ENCODE data around the gene STXBP6. TPM values are rescaled to one million over a fixed set of nuclear protein-coding genes. Genes with fewer than 3 reads are reported as not detected.

Gene STXBP6
- total RNA-seq, 1 donor from 2014 or later = 11.0 TPM

DNA sequence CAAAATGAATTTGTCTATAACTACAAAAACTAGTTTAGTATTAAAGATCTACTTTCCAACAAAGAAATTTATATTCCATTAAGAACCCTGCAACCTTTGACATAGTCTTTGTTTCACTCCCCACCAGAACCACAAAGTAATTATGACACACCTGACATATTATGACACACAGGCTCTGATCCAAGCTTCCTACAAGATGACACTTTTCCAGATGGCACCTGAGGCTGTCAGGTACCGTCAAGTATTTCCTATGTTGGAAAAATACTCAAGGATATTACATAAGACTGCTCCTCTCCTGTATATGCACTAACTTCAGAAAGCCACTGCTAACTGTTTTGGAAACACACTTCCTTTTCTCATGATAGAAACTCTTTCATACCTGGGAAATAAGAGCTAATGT lies 38.9 kb downstream of the STXBP6 start:
- no peaks in the 10 kb centered on the region for H3K79me2 ChIP-seq (ENCODE audit: low read depth)
- no peaks in the 10 kb centered on the region for H3F3A ChIP-seq (ENCODE audit: low read depth)
- H2AFZ ChIP-seq (replicated peaks) = no peak overlapping the region
- H3K4me1 ChIP-seq = no peaks in the 10 kb centered on the region
- Mint-ChIP-seq H3K4me1 (peaks cover 22% of the 10 kb centered on the region), H3K27me3 (ENCODE audit: insufficient read depth, low read depth) (no peaks in the 10 kb centered on the region), H3K4me3 (no peak overlapping the region), H3K36me3 (no peaks in the 10 kb centered on the region), H3K9me3 (no peaks in the 10 kb centered on the region), H3K27ac (no peak overlapping the region)
- no peaks in the 10 kb centered on the region for H3K36me3 ChIP-seq
- no peak overlapping the region for H3K4me2 ChIP-seq
- no peaks in the 10 kb centered on the region for H4K20me1 ChIP-seq (ENCODE audit: low read depth)
- H3K4me3 ChIP-seq = no peak overlapping the region
- DNase-seq (ENCODE audit: low spot score) = no peak
- no peak overlapping the region for H3K9ac ChIP-seq
- no peak for TF ChIP-seq EZH2 (IDR thresholded peaks at IDR 0.05)
- no peak for TF ChIP-seq CTCF (IDR thresholded peaks at IDR 0.05)
- H3K9me3 ChIP-seq (ENCODE audit: low read depth) = no peaks in the 10 kb centered on the region
- no peaks in the 10 kb centered on the region for H3K27me3 ChIP-seq
- no peak overlapping the region for H3K27ac ChIP-seq

DNA sequence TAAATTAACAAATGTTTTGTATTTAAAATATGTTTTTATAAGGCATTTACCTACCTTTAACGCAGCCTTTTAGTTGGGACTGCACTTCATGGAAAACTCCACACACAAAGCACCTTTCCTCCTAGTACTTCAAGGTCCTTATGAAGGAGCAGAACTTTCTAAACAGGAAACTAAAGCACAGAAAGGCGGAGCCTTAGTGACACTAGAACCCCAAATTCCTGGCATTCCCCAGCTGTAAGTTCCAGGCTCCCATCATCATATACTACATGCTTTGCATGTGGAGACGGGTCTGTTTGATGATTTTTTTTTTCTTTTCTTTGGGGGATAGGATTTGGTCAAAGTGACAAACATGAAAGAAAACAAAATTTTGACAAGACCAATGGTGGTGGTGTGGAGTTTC lies 39.5 kb downstream of the STXBP6 start:
- H3K9me3 ChIP-seq (ENCODE audit: low read depth) = no peaks in the 10 kb centered on the region
- no peak for DNase-seq (ENCODE audit: low spot score)
- no peaks in the 10 kb centered on the region for H3K4me1 ChIP-seq
- no peak overlapping the region for H3K4me3 ChIP-seq
- Mint-ChIP-seq H3K27me3 (ENCODE audit: insufficient read depth, low read depth) (no peaks in the 10 kb centered on the region), H3K36me3 (no peaks in the 10 kb centered on the region), H3K27ac (peak overlapping the region; percentile 76), H3K4me3 (no peak overlapping the region), H3K4me1 (peaks cover 22% of the 10 kb centered on the region), H3K9me3 (no peaks in the 10 kb centered on the region)
- no peaks in the 10 kb centered on the region for H3F3A ChIP-seq (ENCODE audit: low read depth)
- H3K36me3 ChIP-seq = no peaks in the 10 kb centered on the region
- TF ChIP-seq CTCF (IDR thresholded peaks at IDR 0.05) = no peak
- no peak for TF ChIP-seq EZH2phosphoT487 (IDR thresholded peaks at IDR 0.05)
- no peak for TF ChIP-seq EZH2 (IDR thresholded peaks at IDR 0.05)
- no peaks in the 10 kb centered on the region for H4K20me1 ChIP-seq (ENCODE audit: low read depth)
- no peaks in the 10 kb centered on the region for H3K79me2 ChIP-seq (ENCODE audit: low read depth)
- H3K27me3 ChIP-seq = no peaks in the 10 kb centered on the region
- no peak overlapping the region for H3K27ac ChIP-seq
- no peak overlapping the region for H2AFZ ChIP-seq (replicated peaks)
- H3K4me2 ChIP-seq = no peak overlapping the region
- H3K9ac ChIP-seq = no peak overlapping the region

- H4K20me1 ChIP-seq (ENCODE audit: low read depth) = no peaks in the 10 kb centered on the region
- no peaks in the 10 kb centered on the region for H3K36me3 ChIP-seq
- Mint-ChIP-seq H3K36me3 (no peaks in the 10 kb centered on the region), H3K27me3 (ENCODE audit: insufficient read depth, low read depth) (no peaks in the 10 kb centered on the region), H3K9me3 (no peaks in the 10 kb centered on the region), H3K4me1 (peaks cover 22% of the 10 kb centered on the region), H3K4me3 (no peak overlapping the region), H3K27ac (peak overlapping the region; percentile 62)
- no peaks in the 10 kb centered on the region for H3K27me3 ChIP-seq
- H2AFZ ChIP-seq (replicated peaks) = peak overlapping the region; percentile 7
- no peak overlapping the region for H3K27ac ChIP-seq
- no peaks in the 10 kb centered on the region for H3K9me3 ChIP-seq (ENCODE audit: low read depth)
- no peak for TF ChIP-seq CTCF (IDR thresholded peaks at IDR 0.05)
- no peak for TF ChIP-seq EZH2 (IDR thresholded peaks at IDR 0.05)
- no peak for TF ChIP-seq EZH2phosphoT487 (IDR thresholded peaks at IDR 0.05)
- H3K4me1 ChIP-seq = no peaks in the 10 kb centered on the region
- H3K4me2 ChIP-seq = no peak overlapping the region
- no peak overlapping the region for H3K4me3 ChIP-seq
- DNase-seq (ENCODE audit: low spot score) = peak; percentile 6
- no peak overlapping the region for H3K9ac ChIP-seq
- H3F3A ChIP-seq (ENCODE audit: low read depth) = no peaks in the 10 kb centered on the region
- no peaks in the 10 kb centered on the region for H3K79me2 ChIP-seq (ENCODE audit: low read depth)
Measured at GRCh38 chr14:25009891-25010290, 40.1 kb downstream of the STXBP6 start.

DNA sequence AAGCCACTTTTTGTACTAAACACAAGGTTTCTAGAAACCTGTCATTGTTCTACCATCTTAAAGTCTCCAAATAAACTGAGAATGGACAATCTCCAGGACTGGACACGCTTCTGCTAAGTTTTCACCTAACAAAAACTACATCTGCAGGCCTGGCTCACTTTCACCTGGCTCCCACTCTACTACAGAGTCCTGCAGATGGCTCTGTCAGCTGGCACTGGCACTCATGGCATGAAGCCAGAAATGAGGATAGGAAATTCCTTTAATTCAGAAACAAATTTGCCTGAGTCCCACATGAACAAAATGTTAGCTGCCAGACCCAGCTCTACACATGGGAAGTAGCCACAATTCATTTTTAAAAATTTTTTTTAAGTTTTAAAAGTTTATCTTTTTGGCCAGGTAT lies 42.1 kb downstream of the STXBP6 start:
- no peaks in the 10 kb centered on the region for H4K20me1 ChIP-seq (ENCODE audit: low read depth)
- no peak overlapping the region for H3K4me2 ChIP-seq
- H3K27ac ChIP-seq = no peak overlapping the region
- H3K79me2 ChIP-seq (ENCODE audit: low read depth) = no peaks in the 10 kb centered on the region
- no peak overlapping the region for H2AFZ ChIP-seq (replicated peaks)
- Mint-ChIP-seq H3K4me3 (no peak overlapping the region), H3K9me3 (no peaks in the 10 kb centered on the region), H3K27me3 (ENCODE audit: insufficient read depth, low read depth) (no peaks in the 10 kb centered on the region), H3K27ac (no peak overlapping the region), H3K36me3 (no peaks in the 10 kb centered on the region), H3K4me1 (peaks cover 35% of the 10 kb centered on the region)
- no peak overlapping the region for H3K9ac ChIP-seq
- no peak for TF ChIP-seq EZH2phosphoT487 (IDR thresholded peaks at IDR 0.05)
- no peak for TF ChIP-seq EZH2 (IDR thresholded peaks at IDR 0.05)
- no peak for TF ChIP-seq CTCF (IDR thresholded peaks at IDR 0.05)
- no peak for DNase-seq (ENCODE audit: low spot score)
- H3K27me3 ChIP-seq = no peaks in the 10 kb centered on the region
- no peaks in the 10 kb centered on the region for H3K36me3 ChIP-seq
- H3K4me1 ChIP-seq = peaks cover 8% of the 10 kb centered on the region
- H3F3A ChIP-seq (ENCODE audit: low read depth) = no peaks in the 10 kb centered on the region
- H3K4me3 ChIP-seq = no peak overlapping the region
- no peaks in the 10 kb centered on the region for H3K9me3 ChIP-seq (ENCODE audit: low read depth)

Measured in neural progenitor cell (in vitro differentiated cells).